SK-N-SH (cell line): ENCODE data around the gene DYNC1H1. TPM values are rescaled to one million over a fixed set of nuclear protein-coding genes. Genes with fewer than 3 reads are reported as not detected.
A peak's percentile ranks its signal among the peaks of the same experiment; 100 is the strongest.

Experiments used
- CTCF ChIA-PET: fragments of 300-600, 350-600 bp; formaldehyde crosslinking; extraction: SDS; loops from one replicate; lab custom pipeline; 2021; lab: Yijun Ruan, JAX
- POLR2A ChIA-PET: fragments of 350-600 bp; sonication (Branson Sonifier 250); formaldehyde crosslinking; extraction: SDS; loops from one replicate; lab custom pipeline; 2020; ENCODE audit warnings: antibody characterized with exemption, inconsistent platforms; lab: Yijun Ruan, JAX
- DNase-seq: peaks from one replicate; pipeline ENCODE4 v3.0.0; 2012
- H2AFZ ChIP-seq: fragments of 200-600 bp; sonication (generic); 2 replicates; pipeline ENCODE4 v1.8.1; 2016; ENCODE audit warnings: antibody characterized with exemption, mild to moderate bottlenecking, low read depth
- H3F3A ChIP-seq: fragments of 200-600 bp; sonication (generic); replicated peaks from 2 replicates; pipeline ENCODE3; 2016; ENCODE audit warnings: antibody characterized with exemption, mild to moderate bottlenecking; ENCODE audit not compliant: insufficient read depth
- H3K27ac ChIP-seq, 2 experiments: fragments of 200-500 bp in 1 of 2; fragments of 200-600 bp in 1 of 2; sonication (Bioruptor generic) in 1 of 2; sonication (generic), shearing (Covaris generic) in 1 of 2; 2 replicates each; pipeline versions ENCODE4 v1.5.1 to v1.6.1; 2014 to 2016; ENCODE audit warnings: low read depth in 2 of 2, inconsistent platforms in 1 of 2, low read length in 1 of 2, mild to moderate bottlenecking in 1 of 2, mixed read lengths in 1 of 2
- H3K27me3 ChIP-seq: fragments of 200-600 bp; sonication (generic), shearing (Covaris generic); 2 replicates; pipeline ENCODE4 v1.6.1; 2016; ENCODE audit warnings: mixed run types; ENCODE audit not compliant: insufficient read depth
- H3K36me3 ChIP-seq, 2 experiments: fragments of 200-500 bp in 1 of 2; fragments of 200-600 bp in 1 of 2; sonication (Bioruptor generic) in 1 of 2; sonication (generic) in 1 of 2; replicated peaks in 1 of 2; 2 replicates each; pipeline versions ENCODE3 to v1.5.1; 2014 to 2016; ENCODE audit warnings: low read length in 1 of 2, mild to moderate bottlenecking in 1 of 2; ENCODE audit not compliant: insufficient read depth in 2 of 2, control insufficient read depth in 1 of 2
- H3K4me1 ChIP-seq, 2 experiments: fragments of 200-500 bp in 1 of 2; fragments of 200-600 bp in 1 of 2; sonication (Bioruptor generic) in 1 of 2; sonication (generic), shearing (Covaris generic) in 1 of 2; 2 replicates each; pipeline versions ENCODE4 v1.5.1 to v1.6.1; 2014 to 2016; ENCODE audit warnings: low read depth in 1 of 2, low read length in 1 of 2, mixed run types in 1 of 2; ENCODE audit not compliant: insufficient read depth in 2 of 2, control insufficient read depth in 1 of 2
- H3K4me2 ChIP-seq: fragments of 200-600 bp; sonication (generic), shearing (Covaris generic); 2 replicates; pipeline ENCODE4 v1.6.1; 2017; ENCODE audit warnings: mixed run types
- H3K4me3 ChIP-seq, 2 experiments: fragments of 200-500 bp in 1 of 2; fragments of 200-600 bp in 1 of 2; sonication (Bioruptor generic) in 1 of 2; sonication (generic), shearing (Covaris generic) in 1 of 2; 2 replicates each; pipeline versions ENCODE4 v1.5.1 to v1.8.1; 2014 to 2016; ENCODE audit warnings: low read depth in 2 of 2, inconsistent platforms in 1 of 2, low read length in 1 of 2, mild to moderate bottlenecking in 1 of 2, mixed read lengths in 1 of 2, moderate library complexity in 1 of 2
- H3K79me2 ChIP-seq: fragments of 200-600 bp; sonication (generic); 2 replicates; pipeline ENCODE4 v1.8.1; 2017; ENCODE audit warnings: mild to moderate bottlenecking; ENCODE audit not compliant: insufficient read depth
- H3K9ac ChIP-seq: fragments of 200-600 bp; sonication (generic); 2 replicates; pipeline ENCODE4 v1.6.1; 2017; ENCODE audit warnings: mixed run types
- H3K9me2 ChIP-seq: fragments of 200-600 bp; sonication (generic); 2 replicates; pipeline ENCODE4 v1.6.1; 2017; ENCODE audit warnings: mixed run types
- H3K9me3 ChIP-seq: fragments of 200-600 bp; sonication (generic); 2 replicates; pipeline ENCODE4 v1.6.1; 2017; ENCODE audit warnings: mixed run types, mild to moderate bottlenecking, moderate library complexity
- H4K20me1 ChIP-seq: fragments of 200-600 bp; sonication (generic); 2 replicates; pipeline ENCODE4 v1.6.1; 2017; ENCODE audit warnings: mild to moderate bottlenecking, mixed run types; ENCODE audit not compliant: insufficient read depth
- CTCF ChIP-seq: fragments of 200-600 bp; sonication (generic); IDR thresholded peaks from 2 replicates; pipeline ENCODE4 v1.6.1; 2017; ENCODE audit warnings: antibody characterized with exemption, mild to moderate bottlenecking, moderate library complexity
- EP300 ChIP-seq, 2 experiments: IDR thresholded peaks; 2 replicates each; pipeline versions ENCODE4 v1.4.0 to v1.6.1; 2012; ENCODE audit warnings: borderline replicate concordance in 1 of 2, low read depth in 1 of 2, low read length in 1 of 2
- EZH2phosphoT487 ChIP-seq: fragments of 200-600 bp; sonication (generic); IDR thresholded peaks from 2 replicates; pipeline ENCODE4 v1.6.1; 2017; ENCODE audit warnings: low read depth, mixed run types, mild to moderate bottlenecking, antibody characterized with exemption, moderate library complexity, borderline replicate concordance
- FOXJ3 ChIP-seq: sonication (generic); formaldehyde crosslinking; IDR thresholded peaks from 2 replicates; pipeline ENCODE4 v1.5.1; 2020; ENCODE audit warnings: mild to moderate bottlenecking, missing genetic modification reagents
- IRF3 ChIP-seq: fragments of 150-350 bp; IDR thresholded peaks from 2 replicates; pipeline ENCODE4 v1.6.1; 2016; ENCODE audit warnings: mild to moderate bottlenecking, low read depth, low read length
- MXI1 ChIP-seq: IDR thresholded peaks from 2 replicates; pipeline ENCODE4 v1.6.1; 2012; ENCODE audit warnings: mild to moderate bottlenecking, low read depth, low read length, improper control_type of control experiment
- NRF1 ChIP-seq: IDR thresholded peaks from 2 replicates; pipeline ENCODE4 v1.6.1; 2012; ENCODE audit warnings: low read depth, mild to moderate bottlenecking, low read length
- RAD21 ChIP-seq: IDR thresholded peaks from 2 replicates; pipeline ENCODE4 v1.6.1; 2012; ENCODE audit warnings: mild to moderate bottlenecking, low read length
- RXRA ChIP-seq: IDR thresholded peaks from 2 replicates; pipeline ENCODE4 v1.4.0; 2012; ENCODE audit warnings: low read depth, mild to moderate bottlenecking, borderline replicate concordance
- SIN3A ChIP-seq: IDR thresholded peaks from 2 replicates; pipeline ENCODE4 v1.6.1; 2012; ENCODE audit warnings: low read depth, mild to moderate bottlenecking, low read length, moderate library complexity, borderline replicate concordance
- TCF12 ChIP-seq: IDR thresholded peaks from 2 replicates; pipeline ENCODE4 v1.4.0; 2012
- TEAD4 ChIP-seq: IDR thresholded peaks from 2 replicates; pipeline ENCODE4 v1.4.0; 2012; ENCODE audit warnings: mild to moderate bottlenecking, borderline replicate concordance; ENCODE audit not compliant: insufficient read depth
- WGBS: methylation state at CpG from one replicate; pipeline ENCODE4 v1.1.6; 2017; ENCODE audit warnings: low lambda C conversion rate; 5-methylcytosine and 5-hydroxymethylcytosine counted together
- polyA plus RNA-seq, 3 experiments: library from polyadenylated mRNA; depleted of rRNA; stranded (reverse); fragments of >200 nt; gene quantifications; 2 replicates each; pipeline ENCODE4 v1.2.3, GENCODE V29; 2012
- TF ChIP-seq, protein P1 (sequence below): IDR thresholded peaks from 2 replicates; pipeline ENCODE4 v1.4.0; 2012; ENCODE audit warnings: low read depth, borderline replicate concordance
- TF ChIP-seq, protein P2 (sequence below): IDR thresholded peaks from 2 replicates; pipeline ENCODE4; 2012
- TF ChIP-seq, protein P3 (sequence below): fragments of 150-350 bp; IDR thresholded peaks from 2 replicates; pipeline ENCODE4 v1.6.1; 2017; ENCODE audit warnings: antibody characterized with exemption, low read length, low read depth, borderline replicate concordance

Gene DYNC1H1
- polyA plus RNA-seq, 1 of the 3 experiments (the other 2 are of a cell fraction) = 140 TPM

DNA sequence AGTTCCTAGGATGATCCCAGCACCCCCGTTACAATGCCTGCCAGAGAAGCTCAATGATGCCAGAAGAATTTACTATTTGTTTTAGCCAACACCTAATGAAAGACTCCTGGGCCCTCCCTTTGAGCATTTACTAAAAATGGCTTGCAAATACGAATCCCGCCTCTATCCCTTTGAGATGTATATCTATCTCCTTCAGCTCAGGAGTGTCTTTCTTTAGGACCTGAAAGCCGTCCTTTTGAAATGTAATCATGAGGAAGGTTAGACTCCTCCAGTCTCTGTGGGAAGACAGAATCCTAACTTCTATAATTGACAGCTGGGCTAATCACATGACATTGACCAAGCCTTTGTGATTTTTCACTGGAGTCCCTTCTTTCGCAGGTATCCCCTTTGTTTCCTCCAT is 19.2 kb upstream of the DYNC1H1 start:
- DNase-seq = no peak
- no peak overlapping the region for H3K4me3 ChIP-seq
- TF ChIP-seq CTCF (no peak), EP300 (IDR thresholded peaks at IDR 0.05; ENCODE audit: borderline replicate concordance in 1 of 2, low read depth in 1 of 2, low read length in 1 of 2) (no peak), RXRA (no peak)
- H3K27ac ChIP-seq = no peak overlapping the region
- no peak overlapping the region for H3K4me2 ChIP-seq
- no peak overlapping the region for H3K9ac ChIP-seq
- H3K79me2 ChIP-seq = peaks cover 17% of the 10 kb centered on the region
- CTCF ChIA-PET = interaction anchor here (3.3 kb wide), 1 partner anchor 174 kb away, joined by 13 read pairs; no protein-coding TSS in a partner anchor
- 65% methylated on average over 5 of the region's 5 CpGs for WGBS
- no peaks in the 10 kb centered on the region for H3F3A ChIP-seq
- no peaks in the 10 kb centered on the region for H3K9me2 ChIP-seq
- H2AFZ ChIP-seq = no peak overlapping the region
- no peaks in the 10 kb centered on the region for H3K27me3 ChIP-seq
- POLR2A ChIA-PET = no interaction called here
- no peaks in the 10 kb centered on the region for H3K36me3 ChIP-seq
- H3K4me1 ChIP-seq = peaks cover 0 to 11% of the 10 kb centered on the region in 2 experiments; a peak in 1 of 4 replicates
- no peaks in the 10 kb centered on the region for H4K20me1 ChIP-seq
- no peaks in the 10 kb centered on the region for H3K9me3 ChIP-seq

DNA sequence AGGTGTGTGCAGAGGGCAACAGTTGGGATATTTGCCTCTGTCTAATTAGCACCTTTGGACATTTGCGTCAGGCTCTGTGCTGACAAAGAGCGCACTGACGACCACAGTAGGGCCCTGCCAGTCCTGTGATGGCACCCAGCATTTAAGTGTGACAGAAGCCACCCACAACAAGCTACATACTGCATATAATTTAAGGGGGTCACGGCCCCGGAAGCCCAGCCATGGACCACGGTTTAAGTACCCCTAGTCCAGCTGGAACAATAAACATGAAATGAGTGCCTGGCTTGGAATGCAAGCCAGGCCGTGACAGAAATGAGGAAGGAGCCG is 16.8 kb upstream of the DYNC1H1 start:
- Histone ChIP-seq H3K27ac (peak overlapping the region; percentile 78 to 94), H3F3A (no peaks in the 10 kb centered on the region), H3K27me3 (no peaks in the 10 kb centered on the region), H3K4me1 (peaks cover 0 to 11% of the 10 kb centered on the region in 2 experiments; a peak in 1 of 4 replicates)
- peak; percentile 45 for DNase-seq
- WGBS = 11% methylated on average over 6 of the region's 8 CpGs
- no peak for TF ChIP-seq EZH2phosphoT487
- no peak for TF ChIP-seq MXI1
- TF ChIP-seq RXRA = no peak
- TF ChIP-seq, protein P1, sequence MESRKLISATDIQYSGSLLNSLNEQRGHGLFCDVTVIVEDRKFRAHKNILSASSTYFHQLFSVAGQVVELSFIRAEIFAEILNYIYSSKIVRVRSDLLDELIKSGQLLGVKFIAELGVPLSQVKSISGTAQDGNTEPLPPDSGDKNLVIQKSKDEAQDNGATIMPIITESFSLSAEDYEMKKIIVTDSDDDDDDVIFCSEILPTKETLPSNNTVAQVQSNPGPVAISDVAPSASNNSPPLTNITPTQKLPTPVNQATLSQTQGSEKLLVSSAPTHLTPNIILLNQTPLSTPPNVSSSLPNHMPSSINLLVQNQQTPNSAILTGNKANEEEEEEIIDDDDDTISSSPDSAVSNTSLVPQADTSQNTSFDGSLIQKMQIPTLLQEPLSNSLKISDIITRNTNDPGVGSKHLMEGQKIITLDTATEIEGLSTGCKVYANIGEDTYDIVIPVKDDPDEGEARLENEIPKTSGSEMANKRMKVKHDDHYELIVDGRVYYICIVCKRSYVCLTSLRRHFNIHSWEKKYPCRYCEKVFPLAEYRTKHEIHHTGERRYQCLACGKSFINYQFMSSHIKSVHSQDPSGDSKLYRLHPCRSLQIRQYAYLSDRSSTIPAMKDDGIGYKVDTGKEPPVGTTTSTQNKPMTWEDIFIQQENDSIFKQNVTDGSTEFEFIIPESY = no peak
- TF ChIP-seq, protein P2, sequence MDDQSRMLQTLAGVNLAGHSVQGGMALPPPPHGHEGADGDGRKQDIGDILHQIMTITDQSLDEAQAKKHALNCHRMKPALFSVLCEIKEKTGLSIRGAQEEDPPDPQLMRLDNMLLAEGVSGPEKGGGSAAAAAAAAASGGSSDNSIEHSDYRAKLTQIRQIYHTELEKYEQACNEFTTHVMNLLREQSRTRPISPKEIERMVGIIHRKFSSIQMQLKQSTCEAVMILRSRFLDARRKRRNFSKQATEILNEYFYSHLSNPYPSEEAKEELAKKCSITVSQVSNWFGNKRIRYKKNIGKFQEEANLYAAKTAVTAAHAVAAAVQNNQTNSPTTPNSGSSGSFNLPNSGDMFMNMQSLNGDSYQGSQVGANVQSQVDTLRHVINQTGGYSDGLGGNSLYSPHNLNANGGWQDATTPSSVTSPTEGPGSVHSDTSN = no peak
- no peak for TF ChIP-seq TEAD4
- TF ChIP-seq TCF12 = no peak
- TF ChIP-seq, protein P3, sequence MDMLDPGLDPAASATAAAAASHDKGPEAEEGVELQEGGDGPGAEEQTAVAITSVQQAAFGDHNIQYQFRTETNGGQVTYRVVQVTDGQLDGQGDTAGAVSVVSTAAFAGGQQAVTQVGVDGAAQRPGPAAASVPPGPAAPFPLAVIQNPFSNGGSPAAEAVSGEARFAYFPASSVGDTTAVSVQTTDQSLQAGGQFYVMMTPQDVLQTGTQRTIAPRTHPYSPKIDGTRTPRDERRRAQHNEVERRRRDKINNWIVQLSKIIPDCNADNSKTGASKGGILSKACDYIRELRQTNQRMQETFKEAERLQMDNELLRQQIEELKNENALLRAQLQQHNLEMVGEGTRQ = no peak
- no peak for TF ChIP-seq EP300 (IDR thresholded peaks at IDR 0.05; ENCODE audit: borderline replicate concordance in 1 of 2, low read depth in 1 of 2, low read length in 1 of 2)
- no peak for TF ChIP-seq IRF3
- no peak for TF ChIP-seq RAD21
- TF ChIP-seq NRF1 = no peak
- TF ChIP-seq SIN3A = no peak
- TF ChIP-seq FOXJ3 (CRISPR knock-in tag) = no peak
- TF ChIP-seq, all 33 proteins: peak for 0
- CTCF ChIA-PET = interaction anchor here (1.4 to 4.5 kb wide), 4 partner anchors 13 to 240 kb away, joined by 3 to 31 read pairs (median 8); no protein-coding TSS in a partner anchor
- Histone ChIP-seq H2AFZ (peak overlapping the region; percentile 66), H3K79me2 (peaks cover 18% of the 10 kb centered on the region), H3K9ac (peak overlapping the region; percentile 99), H3K36me3 (no peaks in the 10 kb centered on the region), H4K20me1 (no peaks in the 10 kb centered on the region), H3K9me3 (no peaks in the 10 kb centered on the region), H3K9me2 (no peaks in the 10 kb centered on the region), H3K4me2 (peak overlapping the region; percentile 96), H3K4me3 (peak overlapping the region; percentile 83 to 91)
- POLR2A ChIA-PET = interaction anchor here (1.3 to 1.7 kb wide), 2 partner anchors 138 to 176 kb away, joined by 3 to 7 read pairs; no protein-coding TSS in a partner anchor
